GM23338 (cell line): ENCODE measurements around the gene FBRSL1. TPM values are rescaled to one million over a fixed set of nuclear protein-coding genes. Genes with fewer than 3 reads are reported as not detected.

Source experiments
- ATAC-seq: fragments of 200-7000 bp; cut with Tn5 transposase; 3 replicates; pipeline ENCODE4 v1.9.1; 2020
- DNase-seq: peaks from one replicate; pipeline ENCODE4 v3.0.0-alpha.2; 2015; ENCODE audit warnings: low spot score
- H2AFZ ChIP-seq: fragments of 200-600 bp; sonication (generic); 2 replicates; pipeline ENCODE4 v1.8.0; 2016; ENCODE audit warnings: antibody characterized with exemption, mild to moderate bottlenecking, moderate library complexity
- H3F3A ChIP-seq: fragments of 200-600 bp; sonication (generic); replicated peaks from 2 replicates; pipeline ENCODE4 v1.8.0; 2017; ENCODE audit warnings: antibody characterized with exemption, mixed run types, low read depth
- H3K27ac ChIP-seq: fragments of 200-600 bp; sonication (generic); 2 replicates; pipeline ENCODE4 v1.6.1; 2016; ENCODE audit warnings: low read depth
- H3K27me3 ChIP-seq: fragments of 200-600 bp; sonication (generic); 2 replicates; pipeline ENCODE4 v1.8.0; 2016; ENCODE audit warnings: mild to moderate bottlenecking, mixed run types, moderate library complexity; ENCODE audit not compliant: insufficient read depth
- H3K36me3 ChIP-seq: fragments of 200-600 bp; sonication (generic); 2 replicates; pipeline ENCODE4 v1.8.0; 2016; ENCODE audit warnings: mild to moderate bottlenecking; ENCODE audit not compliant: insufficient read depth
- H3K4me1 ChIP-seq: fragments of 200-600 bp; sonication (generic); 2 replicates; pipeline ENCODE4 v1.8.0; 2016; ENCODE audit warnings: mild to moderate bottlenecking, moderate library complexity; ENCODE audit not compliant: insufficient read depth
- H3K4me2 ChIP-seq: fragments of 200-600 bp; sonication (generic); 2 replicates; pipeline ENCODE4 v1.7.1; 2017; ENCODE audit warnings: mixed run types
- H3K4me3 ChIP-seq: fragments of 200-600 bp; sonication (generic); 2 replicates; pipeline ENCODE4 v1.6.1; 2016; ENCODE audit warnings: mixed run types
- H3K79me2 ChIP-seq: fragments of 200-600 bp; sonication (generic); replicated peaks from 2 replicates; pipeline ENCODE4 v1.8.0; 2017; ENCODE audit warnings: mild to moderate bottlenecking; ENCODE audit not compliant: insufficient read depth
- H3K9me2 ChIP-seq: fragments of 200-600 bp; sonication (generic); 2 replicates; pipeline ENCODE4 v1.8.0; 2017; ENCODE audit not compliant: insufficient read depth
- H4K20me1 ChIP-seq: fragments of 200-600 bp; sonication (generic); replicated peaks from 2 replicates; pipeline ENCODE4 v1.8.0; 2017; ENCODE audit warnings: mild to moderate bottlenecking; ENCODE audit not compliant: insufficient read depth
- H3K27ac Mint-ChIP-seq: 2 replicates; pipeline ENCODE4 v1.8.0; 2020; ENCODE audit warnings: inconsistent platforms, mild to moderate bottlenecking, moderate library complexity, mixed read lengths
- H3K27me3 Mint-ChIP-seq: 3 replicates; pipeline ENCODE4 v1.8.0; 2022; ENCODE audit warnings: low read depth, mild to moderate bottlenecking, moderate library complexity, mixed read lengths, inconsistent platforms; ENCODE audit not compliant: insufficient read depth, poor library complexity
- H3K36me3 Mint-ChIP-seq: 3 replicates; pipeline ENCODE4 v1.8.0; 2021; ENCODE audit warnings: low read depth, mild to moderate bottlenecking, inconsistent platforms, moderate library complexity, mixed read lengths
- H3K4me1 Mint-ChIP-seq: 3 replicates; pipeline ENCODE4 v1.8.0; 2020; ENCODE audit warnings: mild to moderate bottlenecking, inconsistent platforms, mixed read lengths
- H3K4me3 Mint-ChIP-seq: 3 replicates; pipeline ENCODE4 v1.8.0; 2021; ENCODE audit warnings: moderate library complexity, mild to moderate bottlenecking, inconsistent platforms, mixed read lengths
- H3K9me3 Mint-ChIP-seq: 3 replicates; pipeline ENCODE4 v1.8.0; 2020; ENCODE audit warnings: moderate library complexity, mild to moderate bottlenecking, inconsistent platforms, mixed read lengths
- EZH2 ChIP-seq: fragments of 200-600 bp; sonication (generic); IDR thresholded peaks from one replicate; pipeline ENCODE4 v1.8.0; 2017; ENCODE audit warnings: antibody characterized with exemption, mild to moderate bottlenecking, low read depth; ENCODE audit not compliant: unreplicated experiment
- EZH2phosphoT487 ChIP-seq: fragments of 200-600 bp; sonication (generic); IDR thresholded peaks from one replicate; pipeline ENCODE4 v1.8.1; 2018; ENCODE audit warnings: antibody characterized with exemption; ENCODE audit not compliant: unreplicated experiment
- JUNB ChIP-seq: IDR thresholded peaks from one replicate; pipeline ENCODE4 v1.6.1; 2016; ENCODE audit warnings: antibody characterized with exemption; ENCODE audit not compliant: unreplicated experiment
- POLR2AphosphoS5 ChIP-seq: IDR thresholded peaks from 2 replicates; pipeline ENCODE4 v1.6.1; 2016; ENCODE audit warnings: antibody characterized with exemption, low read depth
- REST ChIP-seq: IDR thresholded peaks from one replicate; pipeline ENCODE4 v1.6.1; 2018; ENCODE audit warnings: antibody characterized with exemption; ENCODE audit not compliant: unreplicated experiment
- STAT1 ChIP-seq: IDR thresholded peaks from one replicate; pipeline ENCODE4 v1.6.1; 2016; ENCODE audit warnings: antibody characterized with exemption; ENCODE audit not compliant: unreplicated experiment
- ZNF114 ChIP-seq: fragments of 250-450 bp; sonication (Bioruptor Pico); IDR thresholded peaks from 2 replicates; pipeline ENCODE4 v1.5.0; 2020; ENCODE audit warnings: mild to moderate bottlenecking, moderate library complexity
- ZNF331 ChIP-seq: fragments of 250-450 bp; sonication (Bioruptor Pico); IDR thresholded peaks from 2 replicates; pipeline ENCODE4 v1.5.0; 2020; ENCODE audit warnings: low read depth, mild to moderate bottlenecking, moderate library complexity
- polyA plus RNA-seq: library from polyadenylated mRNA; unstranded; fragments of >200 nt; fragmentation: Nextera tagmentation; extraction: Ambion mirVana; gene quantifications from 2 replicates; pipeline ENCODE4 v1.2.1, GENCODE V29; 2016
- total RNA-seq: library from RNA; depleted of rRNA; stranded (reverse); fragments of >200 nt; shearing (Covaris generic); gene quantifications from 2 replicates; pipeline ENCODE4 v1.2.3, GENCODE V29; 2014

Gene FBRSL1
- total and polyA plus RNA-seq, 2 experiments from 2014 or later = 37.8 to 89.8 TPM

- TF ChIP-seq ZNF331 (CRISPR knock-in tag) = no peak
- no peak for TF ChIP-seq POLR2AphosphoS5
- no peak for TF ChIP-seq ZNF114 (CRISPR knock-in tag)
- no peak for TF ChIP-seq REST
- H3K4me3 ChIP-seq = no peak overlapping the region
- no peak for DNase-seq
- Mint-ChIP-seq H3K27me3 (peaks cover 49% of the 10 kb centered on the region), H3K4me3 (no peak overlapping the region), H3K4me1 (peaks cover 2% of the 10 kb centered on the region; the same call in 1 of the 3 replicates), H3K36me3 (peaks cover 4% of the 10 kb centered on the region), H3K27ac (no peak overlapping the region), H3K9me3 (peaks cover 9% of the 10 kb centered on the region)
- H3K36me3 ChIP-seq = no peaks in the 10 kb centered on the region
- peaks cover 52% of the 10 kb centered on the region for H3K27me3 ChIP-seq
- 0 out of 2 replicates have a peak, but pooled peaks cover 3% of the 10 kb centered on the region for H3F3A ChIP-seq
- no peaks in the 10 kb centered on the region for H3K79me2 ChIP-seq
- no peaks in the 10 kb centered on the region for H3K9me2 ChIP-seq
- H3K4me2 ChIP-seq = no peak overlapping the region
- no peak for ATAC-seq
- H4K20me1 ChIP-seq = no peaks in the 10 kb centered on the region
- H3K27ac ChIP-seq = no peak overlapping the region
- H2AFZ ChIP-seq = no peak overlapping the region
- H3K4me1 ChIP-seq = no peaks in the 10 kb centered on the region
Observed at GRCh38 chr12:132477703-132478432, 12.1 kb upstream of the FBRSL1 start.

- TF ChIP-seq ZNF114 (CRISPR knock-in tag) (no peak), EZH2 (no peak), JUNB (no peak), STAT1 (no peak), EZH2phosphoT487 (no peak)
- Histone ChIP-seq H3K27me3 (peaks cover 57% of the 10 kb centered on the region), H2AFZ (no peak overlapping the region), H3K79me2 (no peaks in the 10 kb centered on the region), H3K27ac (no peak overlapping the region), H3K4me2 (no peak overlapping the region), H3K4me1 (no peaks in the 10 kb centered on the region), H3K4me3 (no peak overlapping the region), H3K9me2 (no peaks in the 10 kb centered on the region), H3K36me3 (no peaks in the 10 kb centered on the region), H4K20me1 (no peaks in the 10 kb centered on the region), H3F3A (0 out of 2 replicates have a peak, but pooled peaks cover 3% of the 10 kb centered on the region)
- Mint-ChIP-seq H3K27ac (no peak overlapping the region), H3K36me3 (peaks cover 4% of the 10 kb centered on the region), H3K27me3 (peaks cover 50% of the 10 kb centered on the region), H3K4me1 (peaks cover 2% of the 10 kb centered on the region; the same call in 1 of the 3 replicates), H3K4me3 (no peak overlapping the region), H3K9me3 (peaks cover 9% of the 10 kb centered on the region)
- no peak for ATAC-seq
- DNase-seq = no peak
Observed at GRCh38 chr12:132478433-132478803, 11.5 kb upstream of the FBRSL1 start.
